NCI-H748 (cell line): ENCODE measurements around the gene LCE1E.

Source experiments
- DNase-seq: peaks from one replicate; lab custom pipeline; 2025; ENCODE audit not compliant: unreplicated experiment; lab: John Stamatoyannopoulos, UW

The LCE1E gene

GRCh38 chr1:152777510-152778137 is 8.4 kb upstream of the LCE1E start:
- DNase-seq = peak; percentile 26

GRCh38 chr1:152783095-152783494 is 3.0 kb upstream of the LCE1E start:
- no peak for DNase-seq

DNA sequence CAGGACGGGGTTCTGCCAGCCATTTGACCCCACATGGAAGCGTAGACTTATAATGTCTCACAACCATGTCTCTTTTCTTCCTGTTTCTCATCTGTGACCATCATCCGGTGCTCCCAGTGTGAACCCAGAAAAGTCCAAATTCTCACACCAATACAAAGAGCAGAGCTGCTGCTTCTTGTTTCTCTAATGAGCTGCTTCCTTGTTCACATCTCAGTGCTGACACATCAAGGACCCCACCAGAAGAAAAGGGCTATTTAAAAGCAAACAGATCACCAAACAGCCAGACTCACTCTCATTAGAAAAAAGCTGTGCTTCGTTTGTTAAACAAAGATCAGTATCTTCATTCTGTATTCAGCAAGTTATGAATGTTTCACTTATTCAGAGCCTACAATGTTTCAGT is 9.6 kb downstream of the LCE1E start:
- DNase-seq = no peak

GRCh38 chr1:152796421-152796820 is 10.4 kb downstream of the LCE1E start, which contains the start of gene LCE1D:
Gene LCE1D, plus strand, starts transcription at chr1:152796721. Its CDS starts 1,074 bp downstream, at chr1:152797795.
- DNase-seq = no peak

DNA sequence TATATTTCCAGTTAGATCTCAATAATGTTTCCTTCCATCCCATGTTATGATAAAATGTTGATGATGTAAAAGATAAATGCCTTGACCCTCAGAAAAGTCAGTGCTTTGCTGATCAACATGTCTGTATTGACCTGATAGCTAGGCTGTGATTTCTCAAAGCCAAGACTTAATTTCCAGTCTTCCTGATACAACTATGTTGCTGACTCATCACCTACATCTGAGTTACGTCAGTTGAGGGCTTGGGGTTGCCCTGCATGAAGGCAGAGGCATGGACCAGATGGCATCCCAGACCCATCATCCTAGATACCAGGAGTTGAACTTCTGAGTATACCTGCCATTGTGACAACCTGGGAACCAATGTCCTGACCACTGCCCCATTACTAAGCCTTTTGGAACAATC is 15.3 kb downstream of the LCE1E start:
- no peak for DNase-seq

- DNase-seq = no peak
Measured at GRCh38 chr1:152806576-152806975, 20.5 kb downstream of the LCE1E start, which contains the start of gene LCE1C. Gene LCE1C, minus strand, starts transcription at chr1:152806651. Its CDS starts 1,173 bp downstream, at chr1:152805478.

DNA sequence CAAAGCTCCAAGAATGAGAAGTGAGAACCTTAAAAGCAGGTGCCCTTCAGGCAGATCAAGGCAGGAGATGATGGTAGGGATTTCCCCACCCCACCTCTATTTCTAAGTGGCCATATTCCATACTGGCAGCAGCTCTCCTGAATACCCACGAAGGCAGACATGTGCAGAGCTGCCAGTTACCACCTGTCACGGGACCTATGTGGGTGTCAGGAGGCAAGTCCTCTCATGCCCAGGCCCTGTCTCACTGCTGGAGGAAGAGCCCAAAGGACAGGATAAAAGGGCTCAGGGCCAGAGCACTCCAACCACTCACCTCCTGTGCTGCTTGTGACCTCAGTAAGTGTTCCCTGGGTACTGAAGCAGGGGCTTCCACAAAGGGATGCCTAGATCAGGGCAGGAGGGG is 25.0 kb downstream of the LCE1E start:
- no peak for DNase-seq

- no peak for DNase-seq
Measured at GRCh38 chr1:152811671-152812070, 25.6 kb downstream of the LCE1E start, which contains the start of gene LCE1B. Gene LCE1B, plus strand, starts transcription at chr1:152811971. Its CDS starts 476 bp downstream, at chr1:152812447.

- DNase-seq = no peak
Measured at GRCh38 chr1:152817309-152817708, 31.3 kb downstream of the LCE1E start.

- no peak for DNase-seq
Measured at GRCh38 chr1:152823294-152823693, 37.2 kb downstream of the LCE1E start.

- DNase-seq = no peak
Measured at GRCh38 chr1:152824964-152825363, 38.9 kb downstream of the LCE1E start.

GRCh38 chr1:152827173-152827572 is 41.1 kb downstream of the LCE1E start, which contains the start of gene LCE1A:
Gene LCE1A, plus strand, starts transcription at chr1:152827473. Its CDS starts 0 bp downstream, at chr1:152827473.
- DNase-seq = no peak

GRCh38 chr1:152836870-152837269 is 50.8 kb downstream of the LCE1E start:
- no peak for DNase-seq
